Measurements from ENCODE around the gene LRRC32. TPM values are rescaled to one million over a fixed set of nuclear protein-coding genes. Genes with fewer than 3 reads are reported as not detected.
"Not testable (repeated sequence)": the region's sequence is repeated elsewhere in the genome, so short reads cannot be mapped to it uniquely, and the experiment has no call there.

Gene LRRC32
- total RNA-seq, 1 donor from 2014 or later = 6.8 TPM

- TF ChIP-seq CTCF (IDR thresholded peaks at IDR 0.05; ENCODE audit: insufficient read depth, low read length, poor library complexity, severe bottlenecking) = no peak
- Histone ChIP-seq H3K36me3 (ENCODE audit: control insufficient read depth, insufficient read depth, low read length) (no peaks in the 10 kb centered on the region), H3K27me3 (ENCODE audit: control insufficient read depth, insufficient read depth, low read length) (no peaks in the 10 kb centered on the region), H3K4me3 (ENCODE audit: low read depth, low read length) (no peak overlapping the region)
- DNase-seq (ENCODE audit: low read depth) = no peak
Observed at GRCh38 chr11:76610871-76611475, 59.6 kb downstream of the LRRC32 start.

- no peak for DNase-seq (ENCODE audit: low read depth)
- Histone ChIP-seq H3K27me3 (ENCODE audit: control insufficient read depth, insufficient read depth, low read length) (no peaks in the 10 kb centered on the region), H3K4me3 (ENCODE audit: low read depth, low read length) (no peak overlapping the region), H3K36me3 (ENCODE audit: control insufficient read depth, insufficient read depth, low read length) (no peaks in the 10 kb centered on the region)
- no peak for TF ChIP-seq CTCF (IDR thresholded peaks at IDR 0.05; ENCODE audit: insufficient read depth, low read length, poor library complexity, severe bottlenecking)
Observed at GRCh38 chr11:76610371-76610770, 60.2 kb downstream of the LRRC32 start.

GRCh38 chr11:76609736-76610370 lies 60.7 kb downstream of the LRRC32 start:
- TF ChIP-seq CTCF (IDR thresholded peaks at IDR 0.05; ENCODE audit: insufficient read depth, low read length, poor library complexity, severe bottlenecking) = no peak
- H3K4me3 ChIP-seq (ENCODE audit: low read depth, low read length) = no peak overlapping the region
- no peak for DNase-seq (ENCODE audit: low read depth)

GRCh38 chr11:76608879-76609460 lies 61.6 kb downstream of the LRRC32 start:
- DNase-seq (ENCODE audit: low read depth) = not testable (repeated sequence)

More at GRCh38 chr11:76609736-76610370, 60.7 kb downstream of the LRRC32 start:
- no peaks in the 10 kb centered on the region for H3K27me3 ChIP-seq (ENCODE audit: control insufficient read depth, insufficient read depth, low read length)
- no peaks in the 10 kb centered on the region for H3K36me3 ChIP-seq (ENCODE audit: control insufficient read depth, insufficient read depth, low read length)

GRCh38 chr11:76608228-76608627 lies 62.3 kb downstream of the LRRC32 start:
- not testable (repeated sequence) for H3K36me3 ChIP-seq (ENCODE audit: control insufficient read depth, insufficient read depth, low read length); DNase-seq (ENCODE audit: low read depth)

More at GRCh38 chr11:76608879-76609460, 61.6 kb downstream of the LRRC32 start:
- not testable (repeated sequence) for H3K27me3 ChIP-seq (ENCODE audit: control insufficient read depth, insufficient read depth, low read length); H3K36me3 ChIP-seq (ENCODE audit: control insufficient read depth, insufficient read depth, low read length); H3K4me3 ChIP-seq (ENCODE audit: low read depth, low read length)

More at GRCh38 chr11:76608228-76608627, 62.3 kb downstream of the LRRC32 start:
- not testable (repeated sequence) for H3K4me3 ChIP-seq (ENCODE audit: low read depth, low read length); H3K27me3 ChIP-seq (ENCODE audit: control insufficient read depth, insufficient read depth, low read length)

Other genes with a start within 250 kb of the LRRC32 start
- gene EMSY, start 225.7 kb downstream of the LRRC32 start, total RNA-seq = 15.2 and 32.7 TPM in 2 replicates
- gene TSKU, start 112.6 kb upstream of the LRRC32 start, total RNA-seq = 59.5 and 67.6 TPM in 2 replicates
- gene ACER3, start 190.2 kb upstream of the LRRC32 start, total RNA-seq = 20.8 and 27.6 TPM in 2 replicates